ENCODE results near the gene KRTAP4-9.

DNA sequence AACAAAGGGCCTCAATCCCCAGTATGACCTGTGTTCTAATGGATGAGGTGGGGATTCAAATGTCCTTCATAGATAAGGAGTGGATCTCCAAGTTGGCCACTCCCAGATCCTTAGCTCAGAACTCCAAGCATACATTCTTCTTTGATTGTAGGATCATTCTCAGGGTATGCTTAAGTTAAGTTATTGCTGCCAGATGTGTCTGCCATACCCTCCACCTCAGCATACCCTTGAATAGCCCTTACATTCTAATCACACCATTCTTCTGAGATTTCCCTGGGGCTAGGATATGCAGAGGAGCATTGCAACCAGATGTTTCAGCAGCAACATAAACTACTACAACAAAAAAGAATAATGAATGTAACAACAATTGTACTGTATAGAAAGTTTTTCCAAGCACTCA lies 37.9 kb upstream of the KRTAP4-9 start:
- no peak for TF ChIP-seq CTCF (IDR thresholded peaks at IDR 0.05)
- no peak for TF ChIP-seq JUN (IDR thresholded peaks at IDR 0.05)
- TF ChIP-seq MAFK (IDR thresholded peaks at IDR 0.05; ENCODE audit: partially characterized antibody): no peak
- no peak for TF ChIP-seq EP300 (IDR thresholded peaks at IDR 0.05)
- TF ChIP-seq MYC (IDR thresholded peaks at IDR 0.05; ENCODE audit: borderline replicate concordance, low read length): no peak
- TF ChIP-seq GATA3 (IDR thresholded peaks at IDR 0.05; ENCODE audit: borderline replicate concordance): no peak
- no peak for TF ChIP-seq PHF8 (IDR thresholded peaks at IDR 0.05; ENCODE audit: borderline replicate concordance, low read depth)
- no peak for TF ChIP-seq CHD2 (IDR thresholded peaks at IDR 0.05; ENCODE audit: low read length, partially characterized antibody)
- TF ChIP-seq E2F6 (IDR thresholded peaks at IDR 0.05; ENCODE audit: borderline replicate concordance, low read depth): no peak
- TF ChIP-seq POLR2A (IDR thresholded peaks at IDR 0.05; ENCODE audit: low read length): no peak
- TF ChIP-seq, protein P1, sequence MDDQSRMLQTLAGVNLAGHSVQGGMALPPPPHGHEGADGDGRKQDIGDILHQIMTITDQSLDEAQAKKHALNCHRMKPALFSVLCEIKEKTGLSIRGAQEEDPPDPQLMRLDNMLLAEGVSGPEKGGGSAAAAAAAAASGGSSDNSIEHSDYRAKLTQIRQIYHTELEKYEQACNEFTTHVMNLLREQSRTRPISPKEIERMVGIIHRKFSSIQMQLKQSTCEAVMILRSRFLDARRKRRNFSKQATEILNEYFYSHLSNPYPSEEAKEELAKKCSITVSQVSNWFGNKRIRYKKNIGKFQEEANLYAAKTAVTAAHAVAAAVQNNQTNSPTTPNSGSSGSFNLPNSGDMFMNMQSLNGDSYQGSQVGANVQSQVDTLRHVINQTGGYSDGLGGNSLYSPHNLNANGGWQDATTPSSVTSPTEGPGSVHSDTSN (IDR thresholded peaks at IDR 0.05): no peak
- TF ChIP-seq, protein P2, sequence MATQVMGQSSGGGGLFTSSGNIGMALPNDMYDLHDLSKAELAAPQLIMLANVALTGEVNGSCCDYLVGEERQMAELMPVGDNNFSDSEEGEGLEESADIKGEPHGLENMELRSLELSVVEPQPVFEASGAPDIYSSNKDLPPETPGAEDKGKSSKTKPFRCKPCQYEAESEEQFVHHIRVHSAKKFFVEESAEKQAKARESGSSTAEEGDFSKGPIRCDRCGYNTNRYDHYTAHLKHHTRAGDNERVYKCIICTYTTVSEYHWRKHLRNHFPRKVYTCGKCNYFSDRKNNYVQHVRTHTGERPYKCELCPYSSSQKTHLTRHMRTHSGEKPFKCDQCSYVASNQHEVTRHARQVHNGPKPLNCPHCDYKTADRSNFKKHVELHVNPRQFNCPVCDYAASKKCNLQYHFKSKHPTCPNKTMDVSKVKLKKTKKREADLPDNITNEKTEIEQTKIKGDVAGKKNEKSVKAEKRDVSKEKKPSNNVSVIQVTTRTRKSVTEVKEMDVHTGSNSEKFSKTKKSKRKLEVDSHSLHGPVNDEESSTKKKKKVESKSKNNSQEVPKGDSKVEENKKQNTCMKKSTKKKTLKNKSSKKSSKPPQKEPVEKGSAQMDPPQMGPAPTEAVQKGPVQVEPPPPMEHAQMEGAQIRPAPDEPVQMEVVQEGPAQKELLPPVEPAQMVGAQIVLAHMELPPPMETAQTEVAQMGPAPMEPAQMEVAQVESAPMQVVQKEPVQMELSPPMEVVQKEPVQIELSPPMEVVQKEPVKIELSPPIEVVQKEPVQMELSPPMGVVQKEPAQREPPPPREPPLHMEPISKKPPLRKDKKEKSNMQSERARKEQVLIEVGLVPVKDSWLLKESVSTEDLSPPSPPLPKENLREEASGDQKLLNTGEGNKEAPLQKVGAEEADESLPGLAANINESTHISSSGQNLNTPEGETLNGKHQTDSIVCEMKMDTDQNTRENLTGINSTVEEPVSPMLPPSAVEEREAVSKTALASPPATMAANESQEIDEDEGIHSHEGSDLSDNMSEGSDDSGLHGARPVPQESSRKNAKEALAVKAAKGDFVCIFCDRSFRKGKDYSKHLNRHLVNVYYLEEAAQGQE (IDR thresholded peaks at IDR 0.05): no peak
